Measurements from ENCODE around the gene MIX23. TPM values are rescaled to one million over a fixed set of nuclear protein-coding genes. Genes with fewer than 3 reads are reported as not detected.
A peak's percentile ranks its signal among the peaks of the same experiment; 100 is the strongest.

The MIX23 gene
- 28.1 TPM for total RNA-seq

DNA sequence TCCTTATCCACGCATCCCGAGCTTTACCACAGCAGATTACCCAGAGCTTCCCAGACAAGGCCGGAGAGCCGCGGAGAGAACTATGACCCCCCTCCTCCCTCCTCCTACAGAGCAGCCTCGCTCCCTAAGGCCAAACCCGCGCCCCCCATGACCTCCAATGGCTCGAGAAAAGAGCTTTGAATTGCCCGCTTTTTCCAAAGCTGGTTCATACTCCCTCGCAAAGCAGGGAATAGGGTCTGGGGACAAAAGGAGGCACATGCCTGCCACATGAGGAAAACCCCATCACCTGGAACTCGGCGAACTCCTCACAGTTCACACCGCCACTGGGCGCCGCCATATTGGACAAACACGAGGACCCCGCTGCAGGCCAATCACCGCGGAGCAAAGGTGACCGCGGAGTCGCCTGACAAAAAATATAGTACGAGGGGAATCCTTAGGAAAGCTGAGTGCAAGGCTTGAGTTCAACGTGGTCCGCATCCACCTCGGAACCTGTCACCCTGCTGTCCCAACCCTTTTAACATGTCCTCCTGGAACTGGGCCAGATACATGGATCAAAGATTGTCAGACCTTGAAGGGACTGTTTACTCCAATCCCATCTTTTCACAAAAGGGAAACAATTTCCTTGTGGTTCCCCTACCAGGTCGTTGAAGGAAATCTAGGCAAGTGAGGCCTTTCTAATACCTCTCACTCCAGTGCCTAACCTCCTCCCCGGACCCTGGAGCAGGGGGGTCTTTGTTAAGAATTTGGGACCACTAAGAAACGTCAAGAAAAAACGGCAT is at the start of gene MIX23:
Gene MIX23 (minus strand): TSS at position 344 of the 779 bp plus-strand sequence. CDS start 7 bp downstream, at position 337.
- DNase-seq (ENCODE audit: low spot score), result peak; percentile 90
- intact Hi-C loops (cut with DNase I), result loop anchor here (5.0 kb wide), 1 partner anchor 299 kb away; the partner anchor contains the start of gene PARP14
- peak; percentile 93 for ATAC-seq

DNA sequence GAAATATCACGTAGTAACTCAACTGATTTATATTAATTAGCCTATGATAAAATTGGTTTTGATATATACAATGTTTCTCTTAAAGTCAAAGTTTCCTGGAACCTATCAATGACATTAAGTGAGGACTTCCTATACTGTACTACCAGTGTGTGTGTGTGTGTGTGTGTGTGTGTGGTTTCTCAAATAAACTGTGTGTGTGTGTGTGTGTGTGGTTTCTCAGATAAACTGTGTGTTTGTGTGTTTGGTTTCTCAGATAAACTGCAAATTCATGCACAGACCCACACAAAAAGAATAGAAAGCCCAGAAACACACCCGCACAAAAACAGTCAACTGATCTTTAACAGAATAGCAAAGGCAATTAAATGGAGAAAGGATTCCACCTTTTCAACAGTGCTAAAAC is 47.3 kb upstream of the MIX23 start:
- no peak for DNase-seq (ENCODE audit: low spot score)
- intact Hi-C loops (cut with DNase I), result no loop called here
- no peak for ATAC-seq

DNA sequence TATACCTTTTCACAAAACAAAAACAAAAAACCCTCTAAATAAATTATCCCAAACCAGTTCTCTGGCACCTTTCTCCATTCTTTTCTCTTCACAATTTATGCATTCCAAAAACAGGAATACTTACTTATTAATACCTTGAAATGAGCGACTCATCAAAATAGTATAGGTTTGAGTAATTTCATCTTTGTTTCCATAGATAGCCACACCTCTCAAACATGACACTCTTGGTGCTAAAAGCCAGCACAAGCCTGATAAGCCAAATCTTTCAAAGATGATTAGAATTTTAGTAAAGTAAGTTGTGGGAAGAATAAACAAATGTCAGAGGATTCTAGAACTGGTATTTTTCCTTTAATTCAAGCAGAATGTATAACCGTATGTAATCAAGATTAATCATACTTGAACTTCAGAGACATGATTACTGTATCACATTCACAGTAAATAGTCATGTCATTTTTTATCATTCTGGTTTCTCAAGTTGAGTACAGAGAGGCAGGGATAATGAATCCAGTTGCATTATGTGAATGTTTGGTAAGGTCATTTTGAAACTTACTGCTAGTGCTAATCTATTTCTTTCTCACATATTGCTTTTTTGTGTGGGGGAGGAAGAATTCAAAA is 44.9 kb upstream of the MIX23 start:
- intact Hi-C loops (cut with DNase I), result no loop called here
- DNase-seq (ENCODE audit: low spot score), result no peak
- ATAC-seq, result no peak

DNA sequence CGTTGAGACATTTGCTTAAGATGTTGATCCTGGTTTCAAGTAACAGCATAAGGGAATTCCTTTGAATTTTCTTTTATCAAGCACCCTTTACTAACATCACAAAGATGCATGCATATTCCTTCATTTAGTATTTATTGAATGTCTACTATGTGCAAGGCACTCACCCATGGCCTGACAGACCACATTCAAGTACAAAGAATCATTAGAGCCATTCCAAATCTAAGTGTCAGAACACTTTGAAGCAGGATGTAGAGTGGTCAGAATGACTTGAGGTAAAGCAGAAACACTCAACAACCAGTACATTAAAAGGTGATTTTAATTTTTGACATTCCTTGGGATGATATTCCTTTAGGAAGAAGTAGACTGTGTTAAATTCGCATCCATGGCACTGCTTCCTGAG is 38.8 kb upstream of the MIX23 start:
- intact Hi-C loops (cut with DNase I), result no loop called here
- no peak for ATAC-seq
- no peak for DNase-seq (ENCODE audit: low spot score)

DNA sequence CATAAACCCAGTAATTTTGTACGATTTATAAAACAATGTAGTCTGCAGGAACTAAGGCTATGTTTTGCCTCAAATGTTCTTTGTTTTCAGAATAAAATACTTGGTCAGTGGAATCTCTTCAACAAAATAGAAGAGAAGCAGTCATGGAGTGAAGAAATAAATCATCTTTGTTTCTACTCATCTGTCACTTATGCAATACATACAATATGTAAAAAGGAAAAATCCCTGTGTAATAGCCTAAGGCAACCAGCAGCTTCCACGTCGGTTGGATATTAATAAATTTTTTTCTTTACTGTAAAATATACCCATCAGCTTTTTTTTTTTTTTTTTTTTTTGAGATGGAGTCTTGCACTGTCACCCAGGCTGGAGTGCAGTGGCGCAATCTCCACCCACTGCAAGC is 38.1 kb upstream of the MIX23 start:
- intact Hi-C loops (cut with DNase I), result no loop called here
- no peak for ATAC-seq
- DNase-seq (ENCODE audit: low spot score), result no peak

DNA sequence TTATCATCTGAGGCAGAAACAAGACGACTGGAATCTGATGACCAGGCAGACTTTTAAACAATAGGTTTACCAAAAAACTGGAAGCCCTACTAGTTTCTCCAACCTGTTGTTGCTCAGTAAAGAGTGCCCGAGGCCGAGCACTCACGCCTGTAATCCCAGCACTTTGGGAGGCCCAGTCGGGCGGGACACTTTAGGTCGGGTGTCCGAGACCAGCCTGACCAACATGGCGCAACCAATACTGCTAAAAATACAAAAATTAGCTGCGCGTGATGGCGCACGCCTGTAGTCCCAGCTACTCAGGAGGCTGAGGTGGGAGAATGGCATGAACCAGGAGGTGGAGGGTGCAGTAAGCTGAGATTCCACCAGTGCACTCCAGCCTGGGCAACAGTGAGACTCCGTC is 33.9 kb upstream of the MIX23 start:
- DNase-seq (ENCODE audit: low spot score) (no peak), ATAC-seq (no peak)
- intact Hi-C loops (cut with DNase I), result no loop called here

DNA sequence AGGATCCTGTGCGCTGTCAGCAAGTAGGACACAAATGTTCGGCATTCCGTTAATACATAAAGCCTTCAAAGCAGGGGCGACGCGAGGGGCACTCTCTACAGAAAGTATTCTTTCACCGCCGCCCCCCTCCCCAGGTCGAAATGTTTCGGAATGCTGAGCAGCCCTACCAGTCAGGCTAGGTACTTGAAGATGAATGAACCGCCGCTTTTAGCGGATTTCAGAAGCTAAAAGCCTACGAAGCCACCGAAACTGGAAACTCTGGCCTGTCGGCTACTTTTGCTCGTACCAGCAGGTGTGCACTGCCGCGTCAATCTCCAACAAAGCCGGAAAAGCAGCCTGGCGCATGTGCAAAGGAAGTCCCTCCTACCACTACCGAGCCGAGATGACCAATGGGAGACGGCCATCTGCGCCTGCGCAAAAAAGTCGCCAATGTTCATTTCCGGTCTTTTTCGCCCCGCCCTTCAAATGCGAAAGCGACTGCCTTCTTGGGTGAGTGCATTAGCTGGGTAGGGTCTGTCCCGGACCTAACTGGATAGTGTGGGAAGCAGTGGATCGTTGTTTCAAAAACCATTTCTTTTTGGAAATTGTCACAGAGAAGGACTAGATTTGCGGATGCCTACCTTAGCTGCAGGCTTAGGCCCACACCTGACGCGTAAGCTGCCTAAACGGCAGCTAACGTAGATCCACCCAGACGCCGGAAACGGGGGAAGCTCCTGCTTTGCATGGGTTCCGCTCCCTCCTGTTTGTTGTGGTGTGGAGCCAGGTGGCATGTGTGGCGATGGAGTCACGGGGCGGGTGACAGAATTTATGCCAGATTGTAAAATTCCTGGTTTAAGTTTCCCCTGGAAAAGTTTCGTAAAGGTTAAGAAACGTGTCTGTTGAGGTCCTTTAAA is 33.0 kb upstream of the MIX23 start, which contains the start of gene WDR5B:
Gene WDR5B (minus strand): TSS at position 301 of the 893 bp plus-strand sequence. CDS start 534 bp downstream, outside the sequence.
- DNase-seq (ENCODE audit: low spot score) (peak; percentile 99), ATAC-seq (peak; percentile 99)
- intact Hi-C loops (cut with DNase I), result no loop called here

DNA sequence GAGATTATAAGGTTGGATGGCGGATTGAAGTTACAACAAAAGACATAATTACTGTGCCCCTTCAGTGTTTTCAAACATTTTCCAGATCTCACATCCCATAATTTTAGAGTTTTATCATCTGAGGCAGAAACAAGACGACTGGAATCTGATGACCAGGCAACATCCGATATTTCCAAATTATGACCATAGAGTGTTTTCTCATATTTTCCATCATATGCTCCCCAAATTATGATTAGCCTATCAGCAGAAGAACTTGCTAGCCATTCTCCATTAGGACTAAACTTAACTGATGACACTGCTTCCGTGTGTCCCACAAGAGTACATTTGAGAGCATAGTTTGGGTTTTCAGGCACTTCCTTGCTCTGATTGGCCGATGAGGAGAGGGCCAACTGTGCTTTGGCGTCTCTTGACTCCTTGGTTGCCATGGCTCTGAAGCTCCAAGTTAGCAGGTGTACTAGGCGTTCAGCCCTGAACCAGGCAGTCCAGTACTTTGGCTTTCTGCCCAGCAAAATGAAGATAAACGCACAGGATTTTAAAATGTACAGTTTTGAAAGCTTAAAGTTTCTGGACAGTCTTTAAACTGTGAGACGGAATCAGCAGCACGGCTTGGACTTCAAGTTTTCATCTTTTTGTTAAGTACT is 32.2 kb upstream of the MIX23 start:
- ATAC-seq (peak; percentile 22), DNase-seq (ENCODE audit: low spot score) (no peak)
- intact Hi-C loops (cut with DNase I), result no loop called here

DNA sequence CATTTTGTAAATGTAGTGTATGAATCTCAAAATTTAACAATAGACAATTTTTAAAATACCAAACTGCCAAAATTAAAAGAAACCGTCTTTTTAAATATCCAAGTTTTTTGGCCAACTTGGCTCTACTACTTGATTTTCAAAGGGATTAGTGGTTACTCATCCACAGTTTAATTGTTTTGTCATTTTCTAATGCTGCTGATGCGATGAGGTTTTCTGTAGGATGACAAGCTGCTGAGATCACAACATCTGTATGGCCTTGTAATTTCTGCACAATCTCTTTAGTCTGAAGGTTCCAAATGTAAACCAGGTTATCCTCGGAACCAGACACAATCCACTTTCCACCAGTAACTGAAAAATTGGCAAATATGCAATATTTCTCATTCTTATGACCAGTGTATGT is 31.4 kb upstream of the MIX23 start:
- no peak for DNase-seq (ENCODE audit: low spot score)
- ATAC-seq, result no peak
- intact Hi-C loops (cut with DNase I), result no loop called here

DNA sequence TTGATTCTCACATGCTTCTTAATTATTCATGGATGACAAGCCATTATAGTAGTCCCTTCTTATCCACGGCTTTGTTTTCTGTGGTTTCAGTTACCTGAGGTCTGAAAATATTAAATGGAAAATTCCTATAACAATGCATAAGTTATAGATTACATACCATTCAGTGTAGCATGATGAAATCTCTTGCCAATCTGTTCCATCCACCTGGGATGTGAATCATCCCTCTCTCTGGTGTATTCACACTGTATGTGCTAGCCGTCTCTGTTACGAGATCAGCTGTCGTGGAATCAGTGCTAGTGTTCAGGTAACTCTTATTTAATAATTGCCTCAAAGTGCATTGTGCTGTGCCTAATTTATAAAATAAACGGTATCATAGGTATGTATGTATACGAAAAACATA is 27.6 kb upstream of the MIX23 start:
- DNase-seq (ENCODE audit: low spot score), result no peak
- ATAC-seq, result no peak
- intact Hi-C loops (cut with DNase I), result no loop called here

DNA sequence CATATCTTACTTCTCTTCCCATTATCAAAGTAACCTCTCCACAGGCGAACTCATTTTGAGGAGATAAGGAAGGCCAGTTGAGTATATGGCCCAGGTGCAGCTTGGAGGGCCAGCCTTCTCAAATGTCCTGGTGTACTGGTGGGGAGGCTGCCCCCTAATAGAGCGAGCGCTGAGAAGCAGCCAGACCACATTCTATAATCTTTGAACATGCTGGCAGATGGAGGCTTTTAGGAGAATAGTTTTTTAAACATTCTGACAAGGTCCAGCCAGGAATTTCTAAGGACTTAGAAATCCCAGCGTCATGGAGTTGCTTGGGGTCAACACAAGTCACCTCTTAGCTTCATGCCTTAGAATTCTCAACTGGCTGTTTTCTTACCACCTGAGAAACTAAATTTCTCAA is 27.1 kb upstream of the MIX23 start:
- ATAC-seq, result no peak
- intact Hi-C loops (cut with DNase I), result no loop called here
- DNase-seq (ENCODE audit: low spot score), result no peak

DNA sequence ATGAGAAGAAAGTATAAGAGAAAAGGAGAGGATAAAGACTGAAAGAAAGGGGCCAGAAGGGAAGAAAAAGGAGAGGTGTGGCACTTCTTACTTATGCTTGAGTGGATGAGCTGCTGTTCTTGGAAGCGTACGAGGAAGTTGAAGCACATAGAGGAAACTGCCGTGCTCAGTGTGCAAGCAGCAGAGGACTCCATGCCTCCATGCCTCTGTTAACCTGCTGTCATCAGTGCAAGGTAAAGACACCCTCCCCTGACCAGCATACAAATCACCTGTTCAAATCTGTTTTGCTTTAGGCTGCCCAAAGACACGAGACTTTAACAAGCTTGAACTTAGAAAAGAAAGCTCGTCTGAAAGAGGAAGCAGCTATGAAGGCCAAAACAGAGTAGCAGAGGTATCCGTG is 26.4 kb upstream of the MIX23 start:
- no peak for ATAC-seq
- DNase-seq (ENCODE audit: low spot score), result no peak
- intact Hi-C loops (cut with DNase I), result no loop called here

DNA sequence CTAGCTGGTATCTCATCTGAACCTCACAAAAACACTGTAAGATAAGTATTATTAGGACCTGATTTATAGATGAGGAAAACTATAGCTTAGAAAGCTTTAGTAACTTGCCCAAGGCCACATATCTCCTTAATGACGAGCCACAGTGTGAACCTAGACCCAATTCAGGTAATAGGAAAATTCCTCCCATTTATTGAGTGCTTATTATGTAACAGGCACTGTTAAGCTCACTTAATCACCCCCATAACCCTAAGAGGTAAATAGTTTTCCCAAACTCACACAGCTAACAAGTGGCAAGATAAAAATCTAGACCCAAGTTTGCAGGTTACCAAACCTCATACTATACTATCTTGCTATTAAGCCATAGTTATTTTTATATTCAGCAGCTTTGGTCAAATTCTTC is 24.9 kb upstream of the MIX23 start:
- DNase-seq (ENCODE audit: low spot score) (no peak), ATAC-seq (no peak)
- intact Hi-C loops (cut with DNase I), result no loop called here

DNA sequence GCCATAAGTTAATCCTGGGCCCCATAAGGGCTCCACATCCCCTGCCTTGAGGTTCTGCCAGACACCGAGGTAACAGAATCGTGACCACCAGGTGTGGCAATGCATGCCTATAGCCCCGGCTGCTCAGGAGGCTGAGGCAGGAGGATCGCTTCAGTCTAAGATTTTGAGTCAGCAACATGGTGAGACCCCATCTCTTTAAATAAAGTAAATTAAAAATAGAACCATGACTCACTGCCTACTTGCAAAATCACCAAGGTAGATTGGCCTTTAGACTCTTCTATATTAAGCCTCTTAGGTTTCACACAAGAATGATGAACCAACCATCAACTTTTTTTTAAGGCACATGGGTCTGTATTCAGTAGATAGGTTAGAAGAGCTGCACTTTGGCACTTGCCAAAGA is 23.2 kb upstream of the MIX23 start:
- intact Hi-C loops (cut with DNase I), result no loop called here
- ATAC-seq (no peak), DNase-seq (ENCODE audit: low spot score) (no peak)

DNA sequence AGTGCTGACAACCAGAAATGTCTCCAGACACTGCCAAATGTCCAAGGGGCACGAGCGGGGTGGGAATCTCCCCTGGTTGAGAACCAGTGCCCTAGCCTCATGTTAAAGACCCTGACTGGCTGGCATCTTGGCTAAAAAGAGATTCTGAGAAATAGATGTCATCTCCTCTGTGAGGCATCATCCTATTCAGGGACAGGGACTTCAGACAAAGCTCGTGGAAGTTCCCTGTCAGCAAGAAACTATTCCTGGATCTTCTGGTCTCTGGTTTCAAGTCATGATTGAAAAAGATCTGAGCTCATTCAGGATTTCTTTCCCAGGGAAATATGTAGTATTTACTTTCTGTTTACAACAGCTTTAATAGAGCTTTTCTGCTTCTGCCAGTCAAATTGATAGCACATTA is 22.0 kb upstream of the MIX23 start:
- ATAC-seq, result no peak

DNA sequence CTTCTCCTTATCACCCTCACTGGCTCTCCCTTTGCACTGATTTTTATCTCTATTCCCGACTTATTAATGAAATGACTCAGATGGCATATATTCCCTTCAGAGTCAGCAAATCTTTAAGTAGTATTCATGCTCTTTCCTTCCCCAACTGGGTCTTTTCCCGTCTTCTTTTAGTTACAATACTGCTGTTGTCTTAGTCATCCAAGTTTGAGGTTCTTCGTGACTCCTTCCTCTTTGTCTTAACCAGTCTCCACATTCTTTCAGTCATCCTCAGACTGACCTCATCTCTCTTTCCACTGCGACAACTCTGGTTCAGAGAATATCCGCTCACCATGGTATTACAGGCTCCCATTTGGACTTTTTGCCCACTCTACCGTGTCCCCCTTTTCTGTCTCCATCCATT is 20.5 kb upstream of the MIX23 start:
- DNase-seq (ENCODE audit: low spot score), result no peak
- intact Hi-C loops (cut with DNase I), result no loop called here
- ATAC-seq, result no peak

More for the DNA sequence above, 22.0 kb upstream of the MIX23 start:
- intact Hi-C loops (cut with DNase I), result no loop called here
- no peak for DNase-seq (ENCODE audit: low spot score)

DNA sequence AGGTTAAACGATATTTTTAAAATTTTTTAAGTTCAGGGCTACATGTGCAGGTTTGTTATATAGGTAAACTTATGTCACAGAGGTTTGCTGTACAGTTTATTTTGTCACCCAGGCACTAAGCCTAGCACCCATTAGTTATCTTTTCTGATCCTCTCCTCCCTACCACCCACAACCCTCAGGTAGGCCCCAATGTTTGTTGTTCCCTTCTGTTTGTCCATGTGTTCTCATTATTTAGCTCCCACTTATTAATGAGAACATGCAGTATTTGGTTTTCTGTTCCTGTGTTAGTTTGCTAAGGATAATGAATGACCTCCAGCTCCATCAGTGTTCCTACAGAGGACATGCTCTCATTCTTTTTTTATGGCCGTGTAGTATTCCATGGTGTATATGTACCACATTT is 15.9 kb upstream of the MIX23 start:
- intact Hi-C loops (cut with DNase I), result no loop called here
- DNase-seq (ENCODE audit: low spot score) (no peak), ATAC-seq (no peak)

DNA sequence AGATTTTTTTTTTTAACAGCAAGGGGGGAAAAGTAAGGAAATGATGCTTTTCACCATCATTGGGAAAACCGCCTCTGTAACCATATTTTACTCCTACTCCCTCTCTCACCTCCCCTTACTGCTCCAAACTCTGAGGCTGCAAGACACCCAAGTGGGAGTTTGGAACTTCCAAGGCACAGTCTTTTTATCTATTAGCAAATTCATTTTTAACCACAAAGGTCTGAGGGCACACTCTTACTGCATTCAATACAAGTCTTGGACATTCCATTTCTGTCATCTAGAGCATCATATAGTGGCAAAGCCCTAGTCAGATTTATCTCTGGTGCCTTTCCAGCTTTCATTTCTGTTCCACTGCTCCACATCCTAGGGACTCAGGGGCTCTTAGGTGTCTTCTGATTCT is 14.2 kb upstream of the MIX23 start:
- ATAC-seq (no peak), DNase-seq (ENCODE audit: low spot score) (no peak)
- intact Hi-C loops (cut with DNase I), result no loop called here

DNA sequence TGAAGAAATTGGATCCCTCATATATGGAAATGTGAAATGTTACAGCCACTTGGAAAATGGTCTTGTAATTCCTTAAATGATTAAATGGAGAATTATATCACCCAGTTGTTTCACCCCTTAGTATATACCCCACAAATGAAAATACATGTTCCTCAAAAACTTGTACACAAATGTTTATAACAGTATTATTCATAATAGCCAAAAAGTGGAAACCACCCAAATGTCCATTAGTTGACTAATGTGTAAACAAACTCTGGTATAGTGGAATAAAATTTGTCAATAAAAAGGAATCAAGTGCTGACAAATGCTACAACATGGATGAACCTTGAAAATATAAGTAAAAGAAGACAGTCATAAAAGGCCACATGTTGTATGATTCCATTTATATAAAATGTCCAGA is 13.5 kb upstream of the MIX23 start:
- DNase-seq (ENCODE audit: low spot score), result no peak
- intact Hi-C loops (cut with DNase I), result no loop called here
- no peak for ATAC-seq
